GM12892 (cell line): Measurements from ENCODE around the gene GOSR1.
"Not testable (repeated sequence)": the region's sequence is repeated elsewhere in the genome, so short reads cannot be mapped to it uniquely, and the experiment has no call there.

Source experiments
- DNase-seq: peaks from one replicate; pipeline ENCODE4 v3.0.0; 2011; ENCODE audit not compliant: insufficient read length
- FAIRE-seq: peaks from 2 replicates; lab custom pipeline; 2011; peaks lifted over from hg19 to GRCh38; lab: Jason Lieb, UNC
- POLR2A ChIP-seq: IDR thresholded peaks from 2 replicates; pipeline ENCODE4 v1.6.1; 2011; ENCODE audit warnings: low read depth, low read length, control low read depth
- POLR2AphosphoS5 ChIP-seq: IDR thresholded peaks from 2 replicates; pipeline ENCODE4 v1.6.1; 2011; ENCODE audit warnings: low read depth, low read length, control low read depth
- TAF1 ChIP-seq: IDR thresholded peaks from 2 replicates; pipeline ENCODE4 v1.6.1; 2011; ENCODE audit warnings: low read depth, mild to moderate bottlenecking, control low read depth, low read length, borderline replicate concordance

The GOSR1 gene

DNA sequence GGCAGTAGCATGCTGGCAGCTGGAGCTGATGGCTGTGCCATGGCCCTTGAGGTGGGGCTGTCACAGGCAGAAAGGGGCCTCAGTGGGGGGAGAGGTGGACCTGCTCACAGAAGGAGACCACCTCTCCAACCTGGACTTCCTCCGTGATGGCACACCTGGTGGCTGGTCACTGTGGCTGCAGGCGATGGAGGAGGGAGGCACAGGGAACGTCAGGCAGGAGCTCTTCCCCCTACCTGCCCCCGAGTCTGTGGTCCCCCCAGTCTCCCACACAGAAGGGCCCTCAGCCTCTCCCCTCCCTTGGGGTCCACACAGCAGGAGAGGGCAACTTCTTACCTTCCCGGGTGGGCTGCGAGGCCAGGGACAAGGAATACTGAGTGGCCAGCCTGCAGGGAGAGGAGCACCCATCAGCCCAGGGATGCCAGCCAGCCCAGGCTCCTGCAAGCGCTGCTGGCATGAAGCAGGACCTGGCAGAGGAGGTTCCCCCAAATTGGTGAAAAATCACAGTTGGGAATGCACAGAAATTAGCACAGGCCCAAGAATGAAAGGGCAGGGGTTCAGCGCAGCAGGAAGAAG lies 96.5 kb downstream of the GOSR1 start:
- DNase-seq (no peak), FAIRE-seq (no peak)
- TF ChIP-seq POLR2A (no peak), POLR2AphosphoS5 (no peak), TAF1 (no peak)

DNA sequence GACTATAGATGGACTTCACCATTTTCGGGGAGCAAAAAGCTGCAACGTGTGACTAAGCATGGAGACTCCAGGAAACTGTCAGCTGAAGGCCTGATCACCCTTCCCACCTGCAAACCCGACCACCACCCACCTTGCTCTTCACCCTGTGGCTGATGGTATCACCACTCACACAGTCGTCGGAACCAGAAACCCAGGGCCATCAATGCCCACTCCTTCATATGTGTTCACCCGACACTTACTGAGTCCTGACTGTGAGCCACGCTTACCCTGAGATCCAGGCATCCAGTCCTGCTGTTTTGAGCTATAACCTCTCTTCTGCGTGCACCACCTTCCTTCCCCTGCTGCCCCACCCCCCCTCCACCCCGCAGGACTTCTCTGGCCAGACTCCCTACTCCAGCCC lies 97.1 kb downstream of the GOSR1 start:
- not testable (repeated sequence) for FAIRE-seq, DNase-seq

DNA sequence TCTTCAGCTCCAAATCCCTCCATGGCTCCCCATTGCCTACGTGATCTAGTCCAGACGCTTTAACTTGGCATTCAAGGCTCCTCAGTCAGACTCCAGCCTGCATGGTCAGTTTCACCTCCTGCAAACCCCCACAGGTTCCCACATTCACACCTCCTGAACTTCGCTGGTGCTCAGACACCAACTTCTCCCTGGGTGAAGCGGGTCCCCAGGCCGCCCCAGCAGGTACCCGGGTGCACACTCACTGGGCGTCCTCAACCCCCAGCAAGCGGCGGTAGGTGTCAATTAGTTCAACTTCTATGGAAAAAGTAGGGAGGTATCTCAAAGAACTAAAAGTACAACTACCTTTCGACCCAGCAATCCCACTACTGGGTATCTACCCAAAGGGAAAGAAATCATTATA lies 97.6 kb downstream of the GOSR1 start:
- not testable (repeated sequence) for DNase-seq, FAIRE-seq

DNA sequence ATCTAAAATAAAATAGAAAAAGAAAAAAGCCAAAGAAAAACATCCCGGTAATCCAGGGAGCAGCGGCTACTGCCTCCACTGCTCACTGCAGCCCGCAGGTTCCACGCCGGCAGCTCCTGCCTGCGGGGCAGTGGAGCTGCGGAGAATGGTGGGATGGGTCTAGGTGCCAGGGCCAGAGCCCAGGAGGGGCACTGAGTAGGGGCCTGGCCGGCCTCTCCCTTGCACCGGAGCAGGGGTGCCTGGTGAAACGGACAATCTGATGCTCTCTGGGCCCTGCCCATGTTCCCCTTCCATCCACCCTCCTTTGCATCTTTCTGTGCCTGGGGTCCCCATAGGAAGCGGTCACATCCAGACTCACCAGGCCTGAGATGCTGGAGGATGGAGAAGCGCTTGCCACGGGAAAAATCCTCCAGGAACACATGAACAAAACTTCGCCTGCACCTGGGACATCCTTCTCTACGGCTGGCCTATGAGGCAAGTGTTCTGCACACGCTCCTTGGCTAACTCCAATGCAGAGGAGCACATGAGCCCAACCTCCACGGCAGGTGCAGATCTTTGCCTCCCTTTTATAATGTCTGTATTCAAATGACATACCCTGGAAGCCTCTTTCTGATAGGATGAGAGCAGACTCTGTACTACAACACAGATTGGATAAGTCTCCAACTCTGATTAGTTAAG lies 98.6 kb downstream of the GOSR1 start:
- not testable (repeated sequence) for FAIRE-seq, DNase-seq

DNA sequence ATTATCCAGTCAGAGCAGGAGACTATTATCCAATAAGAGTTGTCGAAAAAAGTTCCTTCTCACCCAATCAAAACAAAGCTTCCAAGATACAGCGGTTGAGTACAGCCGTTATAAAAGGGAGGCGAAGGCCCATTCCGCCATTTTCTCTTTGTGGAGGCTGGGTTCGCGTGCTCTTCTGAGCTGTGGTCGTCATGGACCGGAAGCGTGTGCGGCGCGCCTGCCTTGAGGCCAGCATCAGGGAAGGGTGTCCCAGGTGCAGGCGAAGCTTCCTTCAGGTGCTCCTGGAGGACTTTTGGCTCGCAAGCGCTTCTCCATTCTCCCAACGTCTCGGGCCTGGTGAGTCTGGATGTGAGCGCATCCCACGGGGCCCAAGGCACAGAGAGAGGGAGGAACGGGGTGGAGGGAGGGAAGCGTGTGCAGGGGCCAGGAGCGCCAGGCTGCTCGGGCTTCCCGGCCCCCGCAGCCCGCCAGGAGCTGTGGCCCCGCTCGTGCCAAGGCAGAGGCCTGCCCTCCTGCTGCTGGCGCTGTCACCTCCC lies 99.2 kb downstream of the GOSR1 start:
- no peak for FAIRE-seq
- no peak for DNase-seq

More for the DNA sequence above, 99.2 kb downstream of the GOSR1 start:
- TF ChIP-seq POLR2A, result no peak
- no peak for TF ChIP-seq TAF1
- TF ChIP-seq POLR2AphosphoS5, result no peak
